ENCODE measurements around the gene CAMKMT.

DNA sequence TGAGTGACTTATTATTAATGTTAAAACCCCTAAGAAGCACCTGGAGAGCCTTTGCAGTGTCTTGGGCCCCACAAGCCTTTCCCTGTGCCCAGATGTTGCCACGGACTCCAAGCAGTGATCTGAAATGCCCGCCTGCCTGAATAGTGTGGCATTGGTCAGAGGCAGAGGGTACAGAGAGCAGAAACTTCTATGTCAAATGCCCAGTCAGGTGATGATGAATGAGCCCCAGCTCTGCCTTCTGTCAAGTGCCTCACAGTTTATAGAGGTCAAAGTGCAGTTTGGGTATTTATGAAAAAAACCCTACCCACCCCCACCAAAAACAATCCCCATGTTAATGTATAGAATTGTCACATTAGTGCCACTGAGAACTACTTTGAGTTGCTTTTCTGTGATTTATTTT, 409.8 kb downstream of the CAMKMT start:
- no peak for TF ChIP-seq CTCF (conservative IDR thresholded peaks at IDR 0.05; ENCODE audit: low read length)
- TF ChIP-seq EZH2phosphoT487 (IDR thresholded peaks at IDR 0.05; ENCODE audit: borderline replicate concordance, low read depth, low read length), result no peak
